KOPT-K1 (cell line): ENCODE measurements around the gene RMND5B.
A peak's percentile ranks its signal among the peaks of the same experiment; 100 is the strongest.
"Not testable (repeated sequence)": the region's sequence is repeated elsewhere in the genome, so short reads cannot be mapped to it uniquely, and the experiment has no call there.

ENCODE experiments used
- H3K27ac ChIP-seq: fragments of 200-600 bp; sonication (generic); 2 replicates; pipeline ENCODE4 v1.5.1; 2016; ENCODE audit warnings: antibody characterized with exemption, mild to moderate bottlenecking, low read depth, low read length; ENCODE audit not compliant: poor library complexity, severe bottlenecking
- H3K36me3 ChIP-seq: fragments of 200-600 bp; sonication (generic); 2 replicates; pipeline ENCODE4 v1.5.1; 2017; ENCODE audit warnings: antibody characterized with exemption, mild to moderate bottlenecking, low read length, moderate library complexity; ENCODE audit not compliant: insufficient read depth
- H3K9me3 ChIP-seq: fragments of 200-600 bp; sonication (generic); 2 replicates; pipeline ENCODE4 v1.5.1; 2017; ENCODE audit warnings: antibody characterized with exemption, low read length, mild to moderate bottlenecking; ENCODE audit not compliant: insufficient read depth, poor library complexity, severe bottlenecking

The RMND5B gene

GRCh38 chr5:178193251-178193809 is 62.5 kb downstream of the RMND5B start:
- Histone ChIP-seq H3K36me3 (no peaks in the 10 kb centered on the region), H3K9me3 (no peaks in the 10 kb centered on the region), H3K27ac (peak overlapping the region; percentile 63)

- Histone ChIP-seq H3K9me3 (no peaks in the 10 kb centered on the region), H3K27ac (peak overlapping the region; percentile 63), H3K36me3 (no peaks in the 10 kb centered on the region)
Measured at GRCh38 chr5:178194026-178194425, 63.2 kb downstream of the RMND5B start.

- H3K9me3 ChIP-seq: no peaks in the 10 kb centered on the region
- H3K36me3 ChIP-seq: no peaks in the 10 kb centered on the region
- no peak overlapping the region for H3K27ac ChIP-seq
Measured at GRCh38 chr5:178196281-178196812, 65.5 kb downstream of the RMND5B start.

- no peaks in the 10 kb centered on the region for H3K36me3 ChIP-seq
- H3K9me3 ChIP-seq: no peaks in the 10 kb centered on the region
- H3K27ac ChIP-seq: no peak overlapping the region
Measured at GRCh38 chr5:178196986-178197385, 66.2 kb downstream of the RMND5B start.

GRCh38 chr5:178198151-178198550 is 67.3 kb downstream of the RMND5B start:
- not testable (repeated sequence) for H3K36me3 ChIP-seq, H3K9me3 ChIP-seq, H3K27ac ChIP-seq

- no peak overlapping the region for H3K27ac ChIP-seq
Measured at GRCh38 chr5:178198706-178199105, 67.9 kb downstream of the RMND5B start.

GRCh38 chr5:178199581-178200434 is 69.0 kb downstream of the RMND5B start:
- Histone ChIP-seq H3K27ac (no peak overlapping the region), H3K9me3 (no peaks in the 10 kb centered on the region), H3K36me3 (no peaks in the 10 kb centered on the region)

More at GRCh38 chr5:178198706-178199105, 67.9 kb downstream of the RMND5B start:
- Histone ChIP-seq H3K36me3 (no peaks in the 10 kb centered on the region), H3K9me3 (no peaks in the 10 kb centered on the region)
